GM12801 (cell line): Measurements from ENCODE around the gene RYR1.

Source experiments
- TF ChIP-seq, protein P1 (sequence below): IDR thresholded peaks from one replicate; pipeline ENCODE4 v1.5.1; 2011; ENCODE audit warnings: control low read depth; ENCODE audit not compliant: insufficient read length; ENCODE audit errors: extremely low read depth

The RYR1 gene

DNA sequence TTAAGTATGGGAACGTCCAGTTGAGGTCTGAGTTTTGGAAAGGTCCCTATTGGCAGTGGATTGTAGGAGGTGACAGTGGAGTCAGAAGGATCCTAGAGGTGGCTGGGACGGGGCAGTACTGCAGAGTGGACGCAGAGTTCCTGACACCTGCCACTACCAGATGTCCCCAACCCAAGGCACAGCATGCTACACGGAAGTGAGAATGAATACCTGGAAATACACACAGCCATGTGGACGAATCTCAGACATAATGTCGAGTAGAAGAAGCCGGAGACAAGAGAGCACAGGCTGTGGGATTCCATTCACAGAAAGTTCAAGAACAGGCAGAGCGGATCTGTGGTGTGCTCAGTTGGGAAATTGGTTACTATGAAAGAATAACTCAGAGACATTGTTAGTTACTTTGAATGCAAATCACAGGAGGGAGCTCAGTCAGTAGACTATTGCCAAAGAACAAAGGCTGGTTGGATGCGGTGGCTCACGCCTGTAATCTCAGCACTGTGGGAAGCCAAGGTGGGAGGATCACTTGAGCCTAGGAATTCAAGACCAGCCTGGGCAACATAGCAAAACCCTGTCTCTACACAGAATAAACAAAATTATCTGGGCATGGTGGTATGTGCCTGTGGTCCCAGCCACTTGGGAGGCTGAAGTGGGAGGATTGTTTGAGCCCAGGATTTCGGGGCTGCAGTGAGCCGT lies 37.4 kb downstream of the RYR1 start:
- TF ChIP-seq, protein P1, sequence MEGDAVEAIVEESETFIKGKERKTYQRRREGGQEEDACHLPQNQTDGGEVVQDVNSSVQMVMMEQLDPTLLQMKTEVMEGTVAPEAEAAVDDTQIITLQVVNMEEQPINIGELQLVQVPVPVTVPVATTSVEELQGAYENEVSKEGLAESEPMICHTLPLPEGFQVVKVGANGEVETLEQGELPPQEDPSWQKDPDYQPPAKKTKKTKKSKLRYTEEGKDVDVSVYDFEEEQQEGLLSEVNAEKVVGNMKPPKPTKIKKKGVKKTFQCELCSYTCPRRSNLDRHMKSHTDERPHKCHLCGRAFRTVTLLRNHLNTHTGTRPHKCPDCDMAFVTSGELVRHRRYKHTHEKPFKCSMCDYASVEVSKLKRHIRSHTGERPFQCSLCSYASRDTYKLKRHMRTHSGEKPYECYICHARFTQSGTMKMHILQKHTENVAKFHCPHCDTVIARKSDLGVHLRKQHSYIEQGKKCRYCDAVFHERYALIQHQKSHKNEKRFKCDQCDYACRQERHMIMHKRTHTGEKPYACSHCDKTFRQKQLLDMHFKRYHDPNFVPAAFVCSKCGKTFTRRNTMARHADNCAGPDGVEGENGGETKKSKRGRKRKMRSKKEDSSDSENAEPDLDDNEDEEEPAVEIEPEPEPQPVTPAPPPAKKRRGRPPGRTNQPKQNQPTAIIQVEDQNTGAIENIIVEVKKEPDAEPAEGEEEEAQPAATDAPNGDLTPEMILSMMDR, result no peak

DNA sequence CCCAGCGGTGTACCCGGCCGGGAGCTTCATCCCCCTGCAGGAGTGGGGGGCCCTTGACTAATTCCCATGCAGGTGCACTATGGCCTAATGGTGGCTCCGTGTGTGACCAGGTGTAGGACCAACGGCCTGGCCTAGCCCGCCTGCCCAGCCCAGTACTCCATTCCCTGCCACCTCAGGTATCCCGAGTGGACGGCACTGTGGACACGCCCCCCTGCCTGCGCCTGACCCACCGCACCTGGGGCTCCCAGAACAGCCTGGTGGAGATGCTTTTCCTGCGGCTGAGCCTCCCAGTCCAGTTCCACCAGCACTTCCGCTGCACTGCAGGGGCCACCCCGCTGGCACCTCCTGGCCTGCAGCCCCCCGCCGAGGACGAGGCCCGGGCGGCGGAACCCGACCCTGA lies 39.7 kb downstream of the RYR1 start:
- TF ChIP-seq, protein P1, result no peak

DNA sequence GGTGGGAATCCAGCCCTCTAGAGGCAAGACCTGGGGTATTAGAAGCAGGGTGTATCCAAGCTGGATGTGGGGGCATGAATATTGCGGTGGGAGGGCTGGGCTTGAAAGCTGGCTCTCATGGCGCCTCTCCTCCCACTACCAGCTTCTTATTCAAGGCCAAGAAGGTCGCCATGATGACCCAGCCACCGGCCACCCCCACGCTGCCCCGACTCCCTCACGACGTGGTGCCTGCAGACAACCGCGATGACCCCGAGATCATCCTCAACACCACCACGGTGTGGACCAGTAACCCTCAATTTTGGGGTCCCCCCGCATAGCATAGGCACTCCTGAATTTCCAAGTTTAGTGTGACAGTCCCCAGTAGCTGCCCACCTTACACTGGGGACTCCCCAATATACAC lies 41.7 kb downstream of the RYR1 start:
- TF ChIP-seq, protein P1, result no peak

DNA sequence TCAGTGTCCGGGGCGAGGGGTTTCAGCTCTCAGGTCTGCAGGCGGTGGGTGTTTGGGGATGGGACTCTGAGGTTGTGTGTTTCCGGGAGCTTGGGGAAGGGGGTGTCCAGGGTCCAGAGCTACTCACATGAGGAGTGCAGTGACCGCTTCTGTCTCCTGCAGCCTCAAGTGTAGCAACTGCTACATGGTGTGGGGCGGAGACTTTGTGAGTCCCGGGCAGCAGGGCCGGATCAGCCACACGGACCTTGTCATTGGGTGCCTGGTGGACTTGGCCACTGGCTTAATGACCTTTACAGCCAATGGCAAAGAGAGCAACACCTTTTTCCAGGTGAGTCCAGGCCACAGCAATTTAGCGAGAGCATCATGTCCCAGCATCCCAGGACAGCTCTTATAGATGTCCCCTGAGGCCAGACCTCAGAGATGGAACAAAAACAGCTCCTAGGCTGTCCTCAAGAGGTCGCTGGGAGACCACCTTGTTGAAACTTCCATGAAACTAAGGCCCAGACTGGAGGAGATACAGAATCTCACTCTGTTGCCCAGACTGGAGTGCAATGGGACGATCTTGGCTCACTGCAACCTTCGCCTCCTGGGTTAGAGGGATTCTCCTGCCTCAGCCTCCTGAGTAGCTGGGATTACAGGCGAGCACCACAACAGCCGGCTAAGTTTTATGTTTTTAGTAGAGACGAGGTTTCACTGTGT lies 44.9 kb downstream of the RYR1 start:
- TF ChIP-seq, protein P1, result no peak

DNA sequence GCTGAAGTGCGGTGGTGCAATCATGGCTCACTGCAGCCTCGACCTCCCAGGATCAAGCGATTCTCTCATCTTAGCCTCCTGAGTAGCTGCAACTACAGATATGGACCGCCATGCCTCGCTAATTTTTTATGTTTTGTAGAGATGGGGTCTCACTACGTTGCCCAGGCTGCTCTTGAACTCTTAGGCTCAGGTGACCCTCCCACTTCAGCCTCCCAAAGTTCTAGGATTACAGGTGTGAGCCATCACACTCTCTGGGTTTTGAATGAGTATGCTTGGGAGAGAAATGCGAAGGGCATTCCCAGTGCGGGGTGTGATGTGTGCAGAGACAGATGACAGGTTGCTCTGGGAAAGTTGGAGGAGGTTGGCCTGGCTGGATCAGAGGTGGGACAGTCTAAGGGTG lies 49.0 kb downstream of the RYR1 start:
- TF ChIP-seq, protein P1, result no peak

DNA sequence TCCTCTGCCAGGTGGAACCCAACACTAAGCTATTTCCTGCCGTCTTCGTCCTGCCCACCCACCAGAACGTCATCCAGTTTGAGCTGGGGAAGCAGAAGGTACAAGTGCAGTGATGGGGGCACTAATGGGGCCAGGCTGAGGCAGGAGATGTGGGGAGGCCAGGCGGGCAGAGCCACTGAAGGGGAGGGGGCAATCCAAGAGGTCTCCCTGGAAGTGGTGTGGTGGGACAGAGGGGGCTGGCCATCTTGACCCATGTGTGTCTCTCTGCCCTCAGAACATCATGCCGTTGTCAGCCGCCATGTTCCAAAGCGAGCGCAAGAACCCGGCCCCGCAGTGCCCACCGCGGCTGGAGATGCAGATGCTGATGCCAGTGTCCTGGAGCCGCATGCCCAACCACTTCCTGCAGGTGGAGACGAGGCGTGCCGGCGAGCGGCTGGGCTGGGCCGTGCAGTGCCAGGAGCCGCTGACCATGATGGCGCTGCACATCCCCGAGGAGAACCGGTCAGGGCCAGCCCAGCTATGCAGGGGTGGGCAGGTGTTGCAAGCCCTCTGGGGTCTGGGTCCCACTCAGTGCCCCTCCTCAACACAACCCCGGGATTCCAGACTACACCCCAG lies 49.6 kb downstream of the RYR1 start:
- TF ChIP-seq, protein P1, result no peak

DNA sequence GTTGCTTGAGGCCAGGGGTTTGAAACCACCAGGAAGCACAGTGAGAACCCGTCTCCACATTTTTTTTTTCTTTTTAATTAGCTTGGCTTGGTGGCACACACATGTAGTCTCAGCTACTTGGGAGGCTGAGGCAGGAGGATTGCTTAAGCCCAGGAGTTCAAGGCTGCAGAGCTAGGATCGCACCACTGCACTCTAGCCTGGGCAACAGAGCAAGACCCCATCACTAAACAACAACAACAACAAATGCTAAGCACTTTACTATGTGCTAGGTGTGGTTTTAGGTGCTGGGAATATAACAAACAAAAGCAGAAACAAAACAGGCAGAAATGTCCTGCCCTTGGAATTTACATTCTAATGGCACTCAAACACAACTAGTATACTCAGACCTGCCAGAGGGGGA lies 51.3 kb downstream of the RYR1 start:
- TF ChIP-seq, protein P1, result no peak
